HEK293 (cell line): Measurements from ENCODE around the gene RHOD.

Source experiments
- CTCF ChIA-PET: fragments of 350-600 bp; formaldehyde crosslinking; extraction: SDS; loops from one replicate; lab custom pipeline; 2021; ENCODE audit warnings: antibody characterized with exemption; lab: Yijun Ruan, JAX
- POLR2A ChIA-PET: fragments of 300-600 bp; formaldehyde crosslinking; extraction: SDS; loops from one replicate; lab custom pipeline; 2020; ENCODE audit warnings: antibody characterized with exemption, inconsistent platforms; lab: Yijun Ruan, JAX
- H3K27ac ChIP-seq: fragments of 200-500 bp; sonication (Bioruptor generic); 2 replicates; pipeline ENCODE4 v1.5.1; 2014; ENCODE audit warnings: low read depth, low read length, control low read depth, inconsistent platforms; ENCODE audit errors: extremely low read depth
- H3K36me3 ChIP-seq, 2 experiments: fragments of 200-500 bp in 1 of 2; sonication (Bioruptor generic) in 1 of 2; 1 replicate in 1 of 2; 2 replicates in 1 of 2; pipeline ENCODE4 v1.5.1; 2014 to 2017; ENCODE audit warnings: inconsistent platforms in 2 of 2, low read length in 2 of 2; ENCODE audit not compliant: control insufficient read depth in 2 of 2, insufficient read depth in 1 of 2
- H3K4me1 ChIP-seq: fragments of 200-500 bp; sonication (Bioruptor generic); 2 replicates; pipeline ENCODE4 v1.5.1; 2014; ENCODE audit warnings: mild to moderate bottlenecking, low read length, inconsistent platforms; ENCODE audit not compliant: control insufficient read depth, insufficient read depth
- H3K4me3 ChIP-seq: 2 replicates; pipeline ENCODE4 v1.5.1; 2011; ENCODE audit warnings: low read depth, mild to moderate bottlenecking, control low read depth, low read length, moderate library complexity
- H3K9me3 ChIP-seq: fragments of 200-500 bp; sonication (Bioruptor generic); 2 replicates; pipeline ENCODE4 v1.5.1; 2014; ENCODE audit warnings: low read depth, low read length, inconsistent platforms; ENCODE audit not compliant: control insufficient read depth, insufficient read depth
- GLI2 ChIP-seq: fragments of 450-650 bp; formaldehyde crosslinking; IDR thresholded peaks from 2 replicates; pipeline ENCODE4; 2017; ENCODE audit warnings: missing biosample characterization, missing genetic modification characterization, low read depth, borderline replicate concordance
- GLIS1 ChIP-seq: fragments of 450-650 bp; formaldehyde crosslinking; IDR thresholded peaks from 2 replicates; pipeline ENCODE4 v1.5.1; 2016; ENCODE audit warnings: missing biosample characterization, missing genetic modification characterization
- GLIS2 ChIP-seq: fragments of 450-650 bp; formaldehyde crosslinking; IDR thresholded peaks from 2 replicates; pipeline ENCODE4 v1.5.1; 2016; ENCODE audit warnings: missing biosample characterization, missing genetic modification characterization
- KLF10 ChIP-seq: fragments of 450-650 bp; IDR thresholded peaks from 2 replicates; pipeline ENCODE4 v1.5.1; 2018; ENCODE audit warnings: missing biosample characterization, mild to moderate bottlenecking, missing genetic modification characterization
- KLF8 ChIP-seq: fragments of 450-650 bp; formaldehyde crosslinking; IDR thresholded peaks from 2 replicates; pipeline ENCODE4 v1.5.1; 2016; ENCODE audit warnings: missing biosample characterization, missing genetic modification characterization
- PBX3 ChIP-seq: sonication (generic); formaldehyde crosslinking; IDR thresholded peaks from 2 replicates; pipeline ENCODE4 v1.8.1; 2022; ENCODE audit warnings: mild to moderate bottlenecking, moderate library complexity, missing genetic modification reagents
- PRDM1 ChIP-seq: fragments of 450-650 bp; formaldehyde crosslinking; IDR thresholded peaks from 2 replicates; pipeline ENCODE4; 2016; ENCODE audit warnings: missing biosample characterization, missing genetic modification characterization
- RBAK ChIP-seq: fragments of 450-650 bp; formaldehyde crosslinking; IDR thresholded peaks from 2 replicates; pipeline ENCODE4 v1.5.1; 2016; ENCODE audit warnings: missing biosample characterization, missing genetic modification characterization
- SP2 ChIP-seq: fragments of 450-650 bp; formaldehyde crosslinking; IDR thresholded peaks from 2 replicates; pipeline ENCODE4 v1.5.1; 2016; ENCODE audit warnings: missing biosample characterization, missing genetic modification characterization
- YY1 ChIP-seq: fragments of 450-650 bp; formaldehyde crosslinking; IDR thresholded peaks from 2 replicates; pipeline ENCODE4 v1.5.1; 2018; ENCODE audit warnings: missing biosample characterization, missing genetic modification characterization
- YY2 ChIP-seq: fragments of 450-650 bp; formaldehyde crosslinking; IDR thresholded peaks from 2 replicates; pipeline ENCODE4 v1.5.1; 2016; ENCODE audit warnings: missing biosample characterization, missing genetic modification characterization
- ZBTB8A ChIP-seq: fragments of 450-650 bp; formaldehyde crosslinking; IDR thresholded peaks from 2 replicates; pipeline ENCODE4 v1.5.1; 2016; ENCODE audit warnings: missing biosample characterization, missing genetic modification characterization
- ZFP69B ChIP-seq: fragments of 450-650 bp; formaldehyde crosslinking; IDR thresholded peaks from 2 replicates; pipeline ENCODE4 v1.5.1; 2016; ENCODE audit warnings: missing biosample characterization, missing genetic modification characterization
- ZNF10 ChIP-seq: fragments of 450-650 bp; formaldehyde crosslinking; IDR thresholded peaks from 2 replicates; pipeline ENCODE4 v1.5.1; 2017; ENCODE audit warnings: missing biosample characterization, missing genetic modification characterization
- ZNF155 ChIP-seq: fragments of 450-650 bp; formaldehyde crosslinking; IDR thresholded peaks from 2 replicates; pipeline ENCODE4 v1.5.1; 2016; ENCODE audit warnings: missing biosample characterization, missing genetic modification characterization
- ZNF335 ChIP-seq: fragments of 450-650 bp; formaldehyde crosslinking; conservative IDR thresholded peaks from 2 replicates; pipeline ENCODE4 v1.5.1; 2016; ENCODE audit warnings: missing biosample characterization, missing genetic modification characterization
- ZNF37A ChIP-seq: fragments of 450-650 bp; IDR thresholded peaks from 2 replicates; pipeline ENCODE4 v1.5.1; 2018; ENCODE audit warnings: missing biosample characterization, missing genetic modification characterization
- ZNF529 ChIP-seq: fragments of 450-650 bp; formaldehyde crosslinking; IDR thresholded peaks from 2 replicates; pipeline ENCODE4 v1.5.1; 2017; ENCODE audit warnings: missing genetic modification characterization, missing biosample characterization; ENCODE audit not compliant: insufficient replicate concordance
- ZNF561 ChIP-seq: fragments of 450-650 bp; IDR thresholded peaks from 2 replicates; pipeline ENCODE4 v1.5.1; 2018; ENCODE audit warnings: missing biosample characterization, missing genetic modification characterization, borderline replicate concordance
- ZNF677 ChIP-seq: fragments of 450-650 bp; IDR thresholded peaks from 2 replicates; pipeline ENCODE4 v1.5.0; 2018; ENCODE audit warnings: missing biosample characterization, mild to moderate bottlenecking, missing genetic modification characterization, moderate library complexity
- ZNF777 ChIP-seq: fragments of 450-650 bp; formaldehyde crosslinking; IDR thresholded peaks from 2 replicates; pipeline ENCODE4 v1.5.1; 2017; ENCODE audit warnings: missing biosample characterization, missing genetic modification characterization, borderline replicate concordance
- ZNF785 ChIP-seq: fragments of 450-650 bp; formaldehyde crosslinking; IDR thresholded peaks from 2 replicates; pipeline ENCODE4 v1.5.1; 2016; ENCODE audit warnings: missing biosample characterization, missing genetic modification characterization
- TF ChIP-seq, protein P1 (sequence below): fragments of 450-650 bp; formaldehyde crosslinking; IDR thresholded peaks from 2 replicates; pipeline ENCODE4 v1.5.1; 2016; ENCODE audit warnings: missing biosample characterization, missing genetic modification characterization
- TF ChIP-seq, protein P2 (sequence below): fragments of 450-650 bp; formaldehyde crosslinking; IDR thresholded peaks from 2 replicates; pipeline ENCODE4 v1.5.1; 2017; ENCODE audit warnings: missing biosample characterization, missing genetic modification characterization
- TF ChIP-seq, protein P3 (sequence below): fragments of 450-650 bp; formaldehyde crosslinking; IDR thresholded peaks from 2 replicates; pipeline ENCODE4 v1.5.1; 2016; ENCODE audit warnings: missing biosample characterization, missing genetic modification characterization

RHOD gene

DNA sequence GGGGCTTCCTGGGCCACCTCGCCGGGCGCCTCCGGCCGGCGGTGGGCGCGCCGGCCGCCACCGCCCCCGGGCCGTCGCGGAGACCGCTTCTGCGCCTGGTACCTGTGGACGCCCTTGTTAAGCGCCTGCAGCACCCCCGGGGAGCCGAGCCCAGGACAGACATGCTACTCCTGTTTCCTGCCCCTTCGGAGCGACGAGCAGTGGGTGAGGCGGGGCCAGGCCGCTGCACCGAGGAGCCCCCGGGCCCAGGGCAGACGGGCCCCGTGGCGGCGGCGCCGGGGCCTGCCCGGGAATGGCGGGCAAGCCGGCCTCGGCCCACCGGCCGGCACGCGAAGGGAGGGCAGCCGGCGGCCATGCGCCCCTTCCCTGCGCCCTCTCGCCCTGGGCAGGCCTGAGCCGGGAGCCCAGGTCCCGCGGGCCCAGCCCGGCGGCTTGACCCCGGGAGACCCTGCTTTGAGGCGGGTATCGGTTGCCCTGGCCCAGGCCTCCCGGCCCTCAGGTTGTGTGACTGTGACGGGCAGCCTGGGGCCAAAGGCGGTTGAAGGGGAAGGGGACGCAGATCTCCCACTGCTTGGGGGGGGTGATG, 61.6 kb downstream of the RHOD start:
- Histone ChIP-seq H3K4me1 (no peaks in the 10 kb centered on the region; the same call in 1 of the 2 replicates), H3K36me3 (no peaks in the 10 kb centered on the region; a peak in 1 of 3 replicates), H3K27ac (peak overlapping the region; percentile 95), H3K9me3 (no peaks in the 10 kb centered on the region), H3K4me3 (peak overlapping the region; percentile 32)
- ChIA-PET POLR2A (interaction anchor here (0.6 to 2.2 kb wide), 5 partner anchors 23 to 199 kb away, joined by 3 to 19 read pairs (median 5); no protein-coding TSS in a partner anchor), CTCF (interaction anchor here (0.5 to 1.3 kb wide), 2 partner anchors 27 to 144 kb away, joined by 3 read pairs; no protein-coding TSS in a partner anchor)
- TF ChIP-seq ZNF561 (no peak), ZNF677 (tag by site-specific recombination) (0 out of 2 replicates have a peak, but pooled peaks have one; percentile 2), GLIS1 (tag by site-specific recombination) (peak; percentile 44), ZNF529 (tag by site-specific recombination) (no peak), ZNF37A (tag by site-specific recombination) (no peak), ZNF335 (tag by site-specific recombination) (peak; percentile 18; the same call in 1 of the 2 replicates), ZBTB8A (tag by site-specific recombination) (peak; percentile 28; the same call in 1 of the 2 replicates), GLIS2 (tag by site-specific recombination) (peak; percentile 28; the same call in 1 of the 2 replicates), YY1 (tag by site-specific recombination) (peak; percentile 19; the same call in 1 of the 2 replicates), ZNF10 (no peak), GLI2 (tag by site-specific recombination) (no peak), ZNF155 (no peak), RBAK (tag by site-specific recombination) (no peak), PRDM1 (tag by site-specific recombination) (no peak)
- TF ChIP-seq, protein P1, sequence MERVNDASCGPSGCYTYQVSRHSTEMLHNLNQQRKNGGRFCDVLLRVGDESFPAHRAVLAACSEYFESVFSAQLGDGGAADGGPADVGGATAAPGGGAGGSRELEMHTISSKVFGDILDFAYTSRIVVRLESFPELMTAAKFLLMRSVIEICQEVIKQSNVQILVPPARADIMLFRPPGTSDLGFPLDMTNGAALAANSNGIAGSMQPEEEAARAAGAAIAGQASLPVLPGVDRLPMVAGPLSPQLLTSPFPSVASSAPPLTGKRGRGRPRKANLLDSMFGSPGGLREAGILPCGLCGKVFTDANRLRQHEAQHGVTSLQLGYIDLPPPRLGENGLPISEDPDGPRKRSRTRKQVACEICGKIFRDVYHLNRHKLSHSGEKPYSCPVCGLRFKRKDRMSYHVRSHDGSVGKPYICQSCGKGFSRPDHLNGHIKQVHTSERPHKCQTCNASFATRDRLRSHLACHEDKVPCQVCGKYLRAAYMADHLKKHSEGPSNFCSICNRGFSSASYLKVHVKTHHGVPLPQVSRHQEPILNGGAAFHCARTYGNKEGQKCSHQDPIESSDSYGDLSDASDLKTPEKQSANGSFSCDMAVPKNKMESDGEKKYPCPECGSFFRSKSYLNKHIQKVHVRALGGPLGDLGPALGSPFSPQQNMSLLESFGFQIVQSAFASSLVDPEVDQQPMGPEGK (tag by site-specific recombination): peak; percentile 30; the same call in 1 of the 2 replicates
- TF ChIP-seq, protein P2, sequence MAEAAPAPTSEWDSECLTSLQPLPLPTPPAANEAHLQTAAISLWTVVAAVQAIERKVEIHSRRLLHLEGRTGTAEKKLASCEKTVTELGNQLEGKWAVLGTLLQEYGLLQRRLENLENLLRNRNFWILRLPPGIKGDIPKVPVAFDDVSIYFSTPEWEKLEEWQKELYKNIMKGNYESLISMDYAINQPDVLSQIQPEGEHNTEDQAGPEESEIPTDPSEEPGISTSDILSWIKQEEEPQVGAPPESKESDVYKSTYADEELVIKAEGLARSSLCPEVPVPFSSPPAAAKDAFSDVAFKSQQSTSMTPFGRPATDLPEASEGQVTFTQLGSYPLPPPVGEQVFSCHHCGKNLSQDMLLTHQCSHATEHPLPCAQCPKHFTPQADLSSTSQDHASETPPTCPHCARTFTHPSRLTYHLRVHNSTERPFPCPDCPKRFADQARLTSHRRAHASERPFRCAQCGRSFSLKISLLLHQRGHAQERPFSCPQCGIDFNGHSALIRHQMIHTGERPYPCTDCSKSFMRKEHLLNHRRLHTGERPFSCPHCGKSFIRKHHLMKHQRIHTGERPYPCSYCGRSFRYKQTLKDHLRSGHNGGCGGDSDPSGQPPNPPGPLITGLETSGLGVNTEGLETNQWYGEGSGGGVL (tag by site-specific recombination): peak; percentile 61
- TF ChIP-seq, protein P3, sequence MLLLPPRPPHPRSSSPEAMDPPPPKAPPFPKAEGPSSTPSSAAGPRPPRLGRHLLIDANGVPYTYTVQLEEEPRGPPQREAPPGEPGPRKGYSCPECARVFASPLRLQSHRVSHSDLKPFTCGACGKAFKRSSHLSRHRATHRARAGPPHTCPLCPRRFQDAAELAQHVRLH (tag by site-specific recombination): no peak

DNA sequence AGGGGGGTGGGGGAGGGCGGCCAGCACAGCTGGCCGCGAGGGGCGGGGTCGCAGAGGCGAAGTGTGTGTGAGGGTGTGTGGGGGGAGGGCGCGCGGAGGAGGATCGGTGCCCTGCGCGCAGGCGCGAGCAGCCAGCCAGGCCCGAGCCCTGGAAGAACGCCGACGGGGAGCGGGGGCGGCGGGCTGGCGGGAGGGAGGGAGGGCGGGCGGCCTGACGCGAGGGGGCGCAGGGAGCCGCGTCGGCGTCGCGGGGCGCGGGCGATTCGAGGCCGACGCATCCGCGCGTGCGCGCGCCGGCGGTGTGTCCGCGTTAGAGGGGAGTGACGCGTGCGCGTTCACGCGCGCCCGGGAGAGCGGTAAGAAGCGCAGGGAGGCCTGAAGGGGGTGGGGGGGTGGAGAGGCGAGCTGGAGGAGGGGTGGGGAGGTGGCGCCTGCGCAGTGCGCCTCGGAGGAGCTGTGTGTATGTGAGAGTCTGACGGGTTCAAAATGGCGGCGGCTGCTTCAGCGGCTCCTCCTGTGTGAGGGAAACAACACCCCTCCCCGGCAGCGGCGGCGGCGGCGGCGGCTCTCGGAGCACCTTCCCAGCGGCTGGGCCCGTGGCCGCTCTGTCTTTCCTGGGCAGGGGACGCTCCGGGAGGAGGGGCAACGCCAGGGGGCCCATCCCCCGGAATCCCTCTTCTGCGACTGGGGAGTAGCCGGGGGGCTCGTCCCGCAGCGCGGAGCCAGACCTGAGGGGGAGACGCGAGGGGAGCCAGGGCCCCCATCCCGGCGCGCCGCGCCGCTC, 62.3 kb downstream of the RHOD start, which contains the start of gene KDM2A:
KDM2A (plus strand) TSS at position 463 of the 784 bp plus-strand sequence. CDS start 2,054 bp downstream, outside the sequence.
- CTCF ChIA-PET: interaction anchor here (0.5 to 1.3 kb wide), 4 partner anchors 28 to 269 kb away, joined by 3 read pairs; no protein-coding TSS in a partner anchor
- H3K27ac ChIP-seq: peak within 1 kb of the TSS; percentile 97
- POLR2A ChIA-PET: interaction anchor here (0.6 to 2.2 kb wide), 8 partner anchors 23 to 806 kb away, joined by 3 to 19 read pairs (median 3); no protein-coding TSS in a partner anchor
- peaks cover 0 to 5% of the 10 kb centered on the region in 2 experiments; a peak in 2 of 3 replicates for H3K36me3 ChIP-seq
- H3K4me3 ChIP-seq: peak within 1 kb of the TSS; percentile 87
- H3K4me1 ChIP-seq: no peaks in the 10 kb centered on the region; the same call in 1 of the 2 replicates
- no peaks in the 10 kb centered on the region for H3K9me3 ChIP-seq
- TF ChIP-seq ZNF785 (no peak), ZFP69B (tag by site-specific recombination) (no peak), ZNF529 (tag by site-specific recombination) (no peak), YY1 (tag by site-specific recombination) (peak; percentile 50; the same call in 1 of the 2 replicates), SP2 (0 out of 2 replicates have a peak, but pooled peaks have one; percentile 2), PBX3 (no peak), ZNF777 (tag by site-specific recombination) (no peak), YY2 (peak; percentile 61), KLF10 (peak; percentile 54), GLIS1 (tag by site-specific recombination) (peak; percentile 82), KLF8 (tag by site-specific recombination) (peak; percentile 46)
- TF ChIP-seq, protein P2 (tag by site-specific recombination): peak; percentile 47
